H1 (cell line): ENCODE data around the gene MED29. TPM values are rescaled to one million over a fixed set of nuclear protein-coding genes. Genes with fewer than 3 reads are reported as not detected.

Source experiments
- CTCF ChIA-PET: fragments of 300-600 bp; sonication (Branson Sonifier 250); formaldehyde crosslinking; loops from one replicate; lab custom pipeline; 2021; ENCODE audit not compliant: partially characterized antibody; lab: Charles Lee
- POLR2A ChIA-PET: fragments of 300-600 bp; sonication (Branson Sonifier 250); formaldehyde crosslinking; loops from one replicate; lab custom pipeline; 2021; ENCODE audit warnings: inconsistent platforms; ENCODE audit not compliant: partially characterized antibody; lab: Charles Lee
- DNase-seq, 2 experiments: peaks; one replicate each; pipeline versions ENCODE4 v3.0.0 to v3.0.0-alpha.2; 2010 to 2022; ENCODE audit warnings: low spot score in 2 of 2, low read depth in 1 of 2, mixed read lengths in 1 of 2
- FAIRE-seq: peaks from 2 replicates; lab custom pipeline; 2011; peaks lifted over from hg19 to GRCh38; lab: Jason Lieb, UNC
- H2AFZ ChIP-seq: 2 replicates; pipeline ENCODE4 v1.8.1; 2012; ENCODE audit warnings: low read length, inconsistent platforms
- H2AK5ac ChIP-seq: 2 replicates; pipeline ENCODE4 v1.6.1; 2013; ENCODE audit warnings: low read depth, low read length
- H2BK120ac ChIP-seq: replicated peaks from 2 replicates; pipeline ENCODE3; 2013; ENCODE audit warnings: low read depth, low read length, inconsistent platforms
- H2BK12ac ChIP-seq: 2 replicates; pipeline ENCODE4 v1.6.1; 2013; ENCODE audit warnings: low read depth, low read length
- H2BK15ac ChIP-seq: 2 replicates; pipeline ENCODE4 v1.6.1; 2013; ENCODE audit warnings: low read length
- H2BK20ac ChIP-seq: 2 replicates; pipeline ENCODE4 v1.6.1; 2013; ENCODE audit warnings: low read length
- H2BK5ac ChIP-seq: 2 replicates; pipeline ENCODE4 v1.6.1; 2013; ENCODE audit warnings: low read depth, low read length
- H3K14ac ChIP-seq: 2 replicates; pipeline ENCODE4 v1.6.1; 2013; ENCODE audit warnings: inconsistent platforms; ENCODE audit not compliant: insufficient read length
- H3K18ac ChIP-seq: 2 replicates; pipeline ENCODE4 v1.6.1; 2013; ENCODE audit warnings: low read length; ENCODE audit errors: extremely low read depth
- H3K23ac ChIP-seq: 2 replicates; pipeline ENCODE4 v1.6.1; 2013; ENCODE audit warnings: inconsistent platforms; ENCODE audit not compliant: insufficient read length
- H3K23me2 ChIP-seq: 2 replicates; pipeline ENCODE4 v1.6.1; 2013; ENCODE audit warnings: low read depth, low read length
- H3K27ac ChIP-seq: 2 replicates; pipeline ENCODE4 v1.6.1; 2011; ENCODE audit warnings: low read depth, low read length, inconsistent platforms
- H3K27me3 ChIP-seq, 4 experiments: replicated peaks in 1 of 4; 1 replicate in 1 of 4; 2 replicates in 3 of 4; pipeline versions ENCODE4 v1.6.1 to v1.8.1; 2011 to 2013; ENCODE audit warnings: low read length in 3 of 4, mild to moderate bottlenecking in 3 of 4, inconsistent platforms in 2 of 4, mixed read lengths in 2 of 4, moderate library complexity in 1 of 4; ENCODE audit not compliant: control insufficient read depth in 3 of 4, insufficient read depth in 3 of 4; ENCODE audit errors: extremely low read depth in 1 of 4
- H3K36me3 ChIP-seq, 4 experiments: 2 replicates each; pipeline versions ENCODE4 v1.6.1 to v1.8.1; 2011 to 2013; ENCODE audit warnings: mild to moderate bottlenecking in 4 of 4, low read length in 3 of 4, moderate library complexity in 2 of 4, control low read depth in 1 of 4, inconsistent platforms in 1 of 4; ENCODE audit not compliant: insufficient read depth in 4 of 4, control insufficient read depth in 2 of 4
- H3K4ac ChIP-seq: replicated peaks from 2 replicates; pipeline ENCODE3; 2013; ENCODE audit warnings: low read length, low read depth, mixed read lengths, inconsistent platforms; ENCODE audit not compliant: insufficient read length
- H3K4me1 ChIP-seq, 4 experiments: replicated peaks in 1 of 4; 1 replicate in 1 of 4; 2 replicates in 3 of 4; pipeline versions ENCODE4 v1.6.1 to v1.8.1; 2011 to 2013; ENCODE audit warnings: low read length in 3 of 4, inconsistent platforms in 2 of 4, mixed read lengths in 1 of 4; ENCODE audit not compliant: insufficient read depth in 4 of 4, control insufficient read depth in 3 of 4
- H3K4me2 ChIP-seq, 2 experiments: 2 replicates each; pipeline versions ENCODE4 v1.6.1 to v1.8.1; 2011 to 2013; ENCODE audit warnings: low read depth in 2 of 2, low read length in 2 of 2, control low read depth in 1 of 2, inconsistent platforms in 1 of 2, mild to moderate bottlenecking in 1 of 2; ENCODE audit not compliant: insufficient read depth in 1 of 2
- H3K4me3 ChIP-seq, 4 experiments: fragments of 200-600, 300-600 bp in 1 of 4; sonication (generic), shearing (Covaris generic), sonication (Bioruptor Twin) in 1 of 4; 2 replicates each; pipeline versions ENCODE4 v1.5.1 to v1.8.1; 2011 to 2016; ENCODE audit warnings: low read length in 4 of 4, low read depth in 3 of 4, control low read depth in 2 of 4, inconsistent platforms in 2 of 4, mild to moderate bottlenecking in 2 of 4, mixed read lengths in 1 of 4, moderate library complexity in 1 of 4; ENCODE audit not compliant: insufficient read depth in 2 of 4; ENCODE audit errors: extremely low read depth in 1 of 4
- H3K56ac ChIP-seq: replicated peaks from 2 replicates; pipeline ENCODE3; 2013; ENCODE audit warnings: low read depth, mild to moderate bottlenecking, mixed read lengths, low read length, inconsistent platforms; ENCODE audit not compliant: insufficient read length
- H3K79me1 ChIP-seq: 2 replicates; pipeline ENCODE4 v1.6.1; 2013; ENCODE audit warnings: low read depth, low read length, control low read depth
- H3K79me2 ChIP-seq, 2 experiments: 2 replicates each; pipeline versions ENCODE4 v1.6.1 to v1.8.1; 2012 to 2013; ENCODE audit warnings: low read length in 2 of 2, mild to moderate bottlenecking in 2 of 2, inconsistent platforms in 1 of 2; ENCODE audit not compliant: insufficient read depth in 2 of 2, control insufficient read depth in 1 of 2
- H3K9ac ChIP-seq, 4 experiments: replicated peaks in 1 of 4; 1 replicate in 1 of 4; 2 replicates in 3 of 4; pipeline versions ENCODE4 v1.6.1 to v1.8.1; 2011 to 2013; ENCODE audit warnings: low read depth in 3 of 4, low read length in 3 of 4, control low read depth in 2 of 4, mild to moderate bottlenecking in 2 of 4, moderate library complexity in 2 of 4, inconsistent platforms in 1 of 4; ENCODE audit errors: extremely low read depth in 1 of 4
- H3K9me3 ChIP-seq, 2 experiments: 2 replicates each; pipeline versions ENCODE4 v1.6.1 to v1.8.1; 2012 to 2013; ENCODE audit warnings: mild to moderate bottlenecking in 2 of 2, moderate library complexity in 2 of 2, control low read depth in 1 of 2, inconsistent platforms in 1 of 2, low read depth in 1 of 2, low read length in 1 of 2, mixed read lengths in 1 of 2; ENCODE audit not compliant: insufficient read depth in 2 of 2
- H4K20me1 ChIP-seq, 2 experiments: replicated peaks in 1 of 2; 2 replicates each; pipeline versions ENCODE3 to v1.8.1; 2011 to 2013; ENCODE audit warnings: inconsistent platforms in 2 of 2, low read length in 2 of 2, mild to moderate bottlenecking in 1 of 2; ENCODE audit not compliant: insufficient read depth in 2 of 2, control insufficient read depth in 1 of 2
- H4K5ac ChIP-seq: 2 replicates; pipeline ENCODE4 v1.6.1; 2013; ENCODE audit warnings: low read length, low read depth, mixed read lengths, inconsistent platforms; ENCODE audit not compliant: insufficient read length
- H4K8ac ChIP-seq: 2 replicates; pipeline ENCODE4 v1.8.0; 2013; ENCODE audit warnings: mild to moderate bottlenecking, moderate library complexity, low read length, inconsistent platforms; ENCODE audit not compliant: insufficient read depth; ENCODE audit errors: extremely low read depth
- H4K91ac ChIP-seq: replicated peaks from 2 replicates; pipeline ENCODE3; 2013; ENCODE audit warnings: low read length, mixed read lengths, inconsistent platforms; ENCODE audit not compliant: insufficient read length
- BRCA1 ChIP-seq: IDR thresholded peaks from 2 replicates; pipeline ENCODE4 v1.6.1; 2012; ENCODE audit warnings: low read depth, low read length, improper control_type of control experiment
- CEBPB ChIP-seq: IDR thresholded peaks from 2 replicates; pipeline ENCODE4 v1.6.1; 2012; ENCODE audit warnings: low read depth, low read length
- CHD2 ChIP-seq: IDR thresholded peaks from 2 replicates; pipeline ENCODE4 v1.6.1; 2012; ENCODE audit warnings: low read length, improper control_type of control experiment
- EP300 ChIP-seq, 2 experiments: IDR thresholded peaks; 1 replicate in 1 of 2; 2 replicates in 1 of 2; pipeline ENCODE4 v1.6.1; 2011 to 2012; ENCODE audit warnings: low read depth in 2 of 2, low read length in 2 of 2, mild to moderate bottlenecking in 2 of 2, borderline replicate concordance in 1 of 2, inconsistent platforms in 1 of 2, moderate library complexity in 1 of 2
- HDAC6 ChIP-seq: IDR thresholded peaks from one replicate; pipeline ENCODE4 v1.7.1; 2012; ENCODE audit warnings: low read depth, mild to moderate bottlenecking, inconsistent platforms, low read length, moderate library complexity
- KDM1A ChIP-seq: fragments of 200-600, 300-600 bp; sonication (generic); IDR thresholded peaks from 2 replicates; pipeline ENCODE4 v1.7.1; 2016; ENCODE audit warnings: mild to moderate bottlenecking, low read length, borderline replicate concordance
- MAFK ChIP-seq: IDR thresholded peaks from 2 replicates; pipeline ENCODE4 v1.6.1; 2012; ENCODE audit warnings: low read depth, mild to moderate bottlenecking, improper control_type of control experiment, low read length
- SAP30 ChIP-seq: fragments of 300-600 bp; sonication (generic); IDR thresholded peaks from 2 replicates; pipeline ENCODE4 v1.7.1; 2012; ENCODE audit warnings: low read length, moderate library complexity, mild to moderate bottlenecking, inconsistent platforms; ENCODE audit not compliant: insufficient read depth, insufficient replicate concordance
- TAF1 ChIP-seq: IDR thresholded peaks from 2 replicates; pipeline ENCODE4 v1.6.1; 2011; ENCODE audit warnings: mild to moderate bottlenecking, low read depth, low read length
- TEAD4 ChIP-seq: IDR thresholded peaks from 2 replicates; pipeline ENCODE4 v1.6.1; 2012; ENCODE audit warnings: low read depth, low read length, inconsistent platforms, mixed read lengths
- WGBS, 2 experiments: shearing (Covaris generic) in 1 of 2; methylation state at CpG; one replicate each; pipeline versions ENCODE4 v1.1.6 to v1.1.7; 2013 to 2015; ENCODE audit warnings: low lambda C conversion rate in 2 of 2, mixed read lengths in 2 of 2, inconsistent platforms in 1 of 2, low coverage in 1 of 2, missing lambda C conversion rate in 1 of 2; ENCODE audit not compliant: insufficient replicate concordance in 2 of 2, insufficient coverage in 1 of 2, insufficient read length in 1 of 2; ENCODE audit errors: extremely low coverage in 1 of 2, missing lambda C conversion rate in 1 of 2; 5-methylcytosine and 5-hydroxymethylcytosine counted together
- polyA plus RNA-seq, 7 experiments: library from polyadenylated mRNA; depleted of rRNA in 3 of 7; stranded (reverse) in 5 of 7; unstranded in 2 of 7; fragments of >200 nt in 5 of 7; fragments of 200-250 nt in 2 of 7; gene quantifications; 1 replicate in 5 of 7; 2 replicates in 1 of 7; 4 replicates in 1 of 7; pipeline versions ENCODE4 v1.2.1 to v1.2.3, GENCODE V29; 2011 to 2013; ENCODE audit warnings: missing spikeins in 2 of 7, mixed read lengths in 2 of 7
- total RNA-seq: library from RNA; stranded (reverse); fragmentation: NEBNext Ultra II Directional; extraction: Animal tissue kit (Norgen Biotek cat#: 25700); gene quantifications from 2 replicates; pipeline ENCODE4 v1.2.1, GENCODE V29; 2021

Gene MED29
- total and polyA plus RNA-seq, 2 of the 8 experiments (the other 6 are each of a cell fraction or from before 2014, with no cell fraction given): 31.1 to 52.5 TPM

DNA sequence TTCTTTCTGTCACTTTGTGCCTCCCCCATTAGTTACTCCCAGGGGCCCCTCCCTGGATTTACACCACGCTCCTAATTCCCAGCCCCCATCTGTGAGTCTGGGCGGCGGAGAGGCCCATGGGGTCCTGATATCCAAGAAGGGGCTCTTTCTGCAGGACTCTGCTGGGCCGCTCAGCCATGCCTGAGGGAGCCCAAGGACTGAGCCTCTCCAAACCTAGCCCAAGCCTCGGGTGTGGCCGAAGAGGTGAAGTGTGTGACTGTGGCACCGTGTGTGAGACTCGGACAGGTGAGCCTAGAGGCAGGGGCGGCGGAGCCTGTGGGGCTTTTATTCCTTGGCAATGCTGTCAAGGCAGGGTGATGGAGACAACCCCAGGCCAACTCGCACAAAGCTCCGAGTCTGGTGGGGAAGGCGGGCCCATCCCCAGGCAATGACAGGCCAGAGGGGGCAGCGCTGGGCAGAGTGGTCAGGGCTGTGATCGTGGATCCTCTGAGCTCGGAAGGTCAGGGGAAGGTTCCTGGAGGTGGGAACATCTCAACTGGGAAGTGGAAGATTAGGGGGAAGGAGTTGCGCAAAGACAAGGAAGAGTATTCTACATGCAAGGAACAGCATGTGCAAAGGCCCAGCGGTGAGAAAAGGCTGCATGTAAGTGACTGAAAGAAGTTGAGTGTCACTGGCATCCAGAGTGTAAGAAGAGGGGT is 22.9 kb downstream of the MED29 start:
- no peak overlapping the region for H3K4ac ChIP-seq
- peak overlapping the region; percentile 46 for H4K91ac ChIP-seq
- 24% methylated on average over 18 of the region's 18 CpGs; no CpG with 5 or more reads in 1 of the 2 experiments for WGBS, 2 experiments
- H3K27me3 ChIP-seq: no peaks in the 10 kb centered on the region
- no peak overlapping the region for H3K14ac ChIP-seq
- peak overlapping the region; percentile 84 to 86 for H3K4me2 ChIP-seq
- peak overlapping the region; percentile 37 for H3K56ac ChIP-seq
- H2AFZ ChIP-seq: no peak overlapping the region
- 0 out of 2 replicates have a peak overlapping the region, but pooled peaks have one; percentile 28 for H2AK5ac ChIP-seq
- H3K18ac ChIP-seq: peak overlapping the region; percentile 78
- no peaks in the 10 kb centered on the region; the same call in 1 of the 2 replicates for H3K79me1 ChIP-seq
- ChIA-PET POLR2A (interaction anchor here (0.6 to 25.7 kb wide), 12 partner anchors 9 to 101 kb away, joined by 3 to 1154 read pairs (median 6); partner anchors contain the start of genes MED29, PAF1, RPS16 and SAMD4B), CTCF (interaction anchor here (0.6 to 2.3 kb wide), 17 partner anchors 10 to 120 kb away, joined by 3 to 13 read pairs (median 5); partner anchors contain the start of genes RPS16 and SELENOV)
- peaks cover 6 to 17% of the 10 kb centered on the region in 2 experiments; a peak in 3 of 4 replicates for H3K79me2 ChIP-seq
- H3K4me3 ChIP-seq: peak overlapping the region; percentile 66 to 97 (median 92)
- no peak overlapping the region for H3K23ac ChIP-seq
- peak overlapping the region; percentile 80 for H4K8ac ChIP-seq
- no peak overlapping the region for H2BK120ac ChIP-seq
- FAIRE-seq (no peak), DNase-seq (peak in 1 of 2 experiments; percentile 74)
- H2BK15ac ChIP-seq: peak overlapping the region; percentile 92; the same call in 1 of the 2 replicates
- 0 out of 2 replicates have a peak overlapping the region, but pooled peaks have one; percentile 48 for H2BK20ac ChIP-seq
- H3K4me1 ChIP-seq: peaks cover 4 to 27% (median 15%) of the 10 kb centered on the region in 4 experiments; a peak in 6 of 7 replicates
- peak overlapping the region; percentile 78; the same call in 1 of the 2 replicates for H2BK5ac ChIP-seq
- no peaks in the 10 kb centered on the region for H3K9me3 ChIP-seq
- peaks cover 5 to 15% (median 7%) of the 10 kb centered on the region in 4 experiments; a peak in 7 of 8 replicates for H3K36me3 ChIP-seq
- peak overlapping the region; percentile 77; the same call in 1 of the 2 replicates for H2BK12ac ChIP-seq
- peak overlapping the region; percentile 1 to 69 (median 60); a peak in 6 of 7 replicates for H3K9ac ChIP-seq
- peak overlapping the region; percentile 23; the same call in 1 of the 2 replicates for H3K27ac ChIP-seq
- peaks cover 7 to 22% of the 10 kb centered on the region in 2 experiments for H4K20me1 ChIP-seq
- peaks cover 16% of the 10 kb centered on the region for H3K23me2 ChIP-seq
- peak overlapping the region; percentile 26 for H4K5ac ChIP-seq
- peak; percentile 55; the same call in 1 of the 2 replicates for TF ChIP-seq CEBPB
- TF ChIP-seq SAP30: peak; percentile 49
- TF ChIP-seq EP300 (IDR thresholded peaks at IDR 0.05; ENCODE audit: borderline replicate concordance in 1 of 2, low read depth in 2 of 2, low read length in 2 of 2): no peak
- peak; percentile 76; the same call in 1 of the 2 replicates for TF ChIP-seq KDM1A
- no peak for TF ChIP-seq TAF1
- no peak for TF ChIP-seq HDAC6
- no peak for TF ChIP-seq CHD2
- no peak for TF ChIP-seq MAFK
- no peak for TF ChIP-seq BRCA1
- no peak for TF ChIP-seq TEAD4
